H1 (cell line): ENCODE measurements around the gene NID2. TPM values are rescaled to one million over a fixed set of nuclear protein-coding genes. Genes with fewer than 3 reads are reported as not detected.

ENCODE experiments used
- CTCF ChIA-PET: fragments of 300-600 bp; sonication (Branson Sonifier 250); formaldehyde crosslinking; loops from one replicate; lab custom pipeline; 2021; ENCODE audit not compliant: partially characterized antibody; lab: Charles Lee
- POLR2A ChIA-PET: fragments of 300-600 bp; sonication (Branson Sonifier 250); formaldehyde crosslinking; loops from one replicate; lab custom pipeline; 2021; ENCODE audit warnings: inconsistent platforms; ENCODE audit not compliant: partially characterized antibody; lab: Charles Lee
- DNase-seq, 2 experiments: peaks; one replicate each; pipeline versions ENCODE4 v3.0.0 to v3.0.0-alpha.2; 2010 to 2022; ENCODE audit warnings: low spot score in 2 of 2, low read depth in 1 of 2, mixed read lengths in 1 of 2
- FAIRE-seq: peaks from 2 replicates; lab custom pipeline; 2011; peaks lifted over from hg19 to GRCh38; lab: Jason Lieb, UNC
- H2AFZ ChIP-seq: 2 replicates; pipeline ENCODE4 v1.8.1; 2012; ENCODE audit warnings: low read length, inconsistent platforms
- H2AK5ac ChIP-seq: 2 replicates; pipeline ENCODE4 v1.6.1; 2013; ENCODE audit warnings: low read depth, low read length
- H2BK120ac ChIP-seq: replicated peaks from 2 replicates; pipeline ENCODE3; 2013; ENCODE audit warnings: low read depth, low read length, inconsistent platforms
- H2BK12ac ChIP-seq: 2 replicates; pipeline ENCODE4 v1.6.1; 2013; ENCODE audit warnings: low read depth, low read length
- H2BK15ac ChIP-seq: 2 replicates; pipeline ENCODE4 v1.6.1; 2013; ENCODE audit warnings: low read length
- H2BK20ac ChIP-seq: 2 replicates; pipeline ENCODE4 v1.6.1; 2013; ENCODE audit warnings: low read length
- H2BK5ac ChIP-seq: 2 replicates; pipeline ENCODE4 v1.6.1; 2013; ENCODE audit warnings: low read depth, low read length
- H3K14ac ChIP-seq: 2 replicates; pipeline ENCODE4 v1.6.1; 2013; ENCODE audit warnings: inconsistent platforms; ENCODE audit not compliant: insufficient read length
- H3K18ac ChIP-seq: 2 replicates; pipeline ENCODE4 v1.6.1; 2013; ENCODE audit warnings: low read length; ENCODE audit errors: extremely low read depth
- H3K23ac ChIP-seq: 2 replicates; pipeline ENCODE4 v1.6.1; 2013; ENCODE audit warnings: inconsistent platforms; ENCODE audit not compliant: insufficient read length
- H3K23me2 ChIP-seq: 2 replicates; pipeline ENCODE4 v1.6.1; 2013; ENCODE audit warnings: low read depth, low read length
- H3K27ac ChIP-seq: 2 replicates; pipeline ENCODE4 v1.6.1; 2011; ENCODE audit warnings: low read depth, low read length, inconsistent platforms
- H3K27me3 ChIP-seq, 4 experiments: replicated peaks in 1 of 4; 1 replicate in 1 of 4; 2 replicates in 3 of 4; pipeline versions ENCODE4 v1.6.1 to v1.8.1; 2011 to 2013; ENCODE audit warnings: low read length in 3 of 4, mild to moderate bottlenecking in 3 of 4, inconsistent platforms in 2 of 4, mixed read lengths in 2 of 4, moderate library complexity in 1 of 4; ENCODE audit not compliant: control insufficient read depth in 3 of 4, insufficient read depth in 3 of 4; ENCODE audit errors: extremely low read depth in 1 of 4
- H3K36me3 ChIP-seq, 4 experiments: 2 replicates each; pipeline versions ENCODE4 v1.6.1 to v1.8.1; 2011 to 2013; ENCODE audit warnings: mild to moderate bottlenecking in 4 of 4, low read length in 3 of 4, moderate library complexity in 2 of 4, control low read depth in 1 of 4, inconsistent platforms in 1 of 4; ENCODE audit not compliant: insufficient read depth in 4 of 4, control insufficient read depth in 2 of 4
- H3K4ac ChIP-seq: replicated peaks from 2 replicates; pipeline ENCODE3; 2013; ENCODE audit warnings: low read length, low read depth, mixed read lengths, inconsistent platforms; ENCODE audit not compliant: insufficient read length
- H3K4me1 ChIP-seq, 4 experiments: replicated peaks in 1 of 4; 1 replicate in 1 of 4; 2 replicates in 3 of 4; pipeline versions ENCODE4 v1.6.1 to v1.8.1; 2011 to 2013; ENCODE audit warnings: low read length in 3 of 4, inconsistent platforms in 2 of 4, mixed read lengths in 1 of 4; ENCODE audit not compliant: insufficient read depth in 4 of 4, control insufficient read depth in 3 of 4
- H3K4me2 ChIP-seq, 2 experiments: 2 replicates each; pipeline versions ENCODE4 v1.6.1 to v1.8.1; 2011 to 2013; ENCODE audit warnings: low read depth in 2 of 2, low read length in 2 of 2, control low read depth in 1 of 2, inconsistent platforms in 1 of 2, mild to moderate bottlenecking in 1 of 2; ENCODE audit not compliant: insufficient read depth in 1 of 2
- H3K4me3 ChIP-seq, 4 experiments: fragments of 200-600, 300-600 bp in 1 of 4; sonication (generic), shearing (Covaris generic), sonication (Bioruptor Twin) in 1 of 4; 2 replicates each; pipeline versions ENCODE4 v1.5.1 to v1.8.1; 2011 to 2016; ENCODE audit warnings: low read length in 4 of 4, low read depth in 3 of 4, control low read depth in 2 of 4, inconsistent platforms in 2 of 4, mild to moderate bottlenecking in 2 of 4, mixed read lengths in 1 of 4, moderate library complexity in 1 of 4; ENCODE audit not compliant: insufficient read depth in 2 of 4; ENCODE audit errors: extremely low read depth in 1 of 4
- H3K56ac ChIP-seq: replicated peaks from 2 replicates; pipeline ENCODE3; 2013; ENCODE audit warnings: low read depth, mild to moderate bottlenecking, mixed read lengths, low read length, inconsistent platforms; ENCODE audit not compliant: insufficient read length
- H3K79me1 ChIP-seq: 2 replicates; pipeline ENCODE4 v1.6.1; 2013; ENCODE audit warnings: low read depth, low read length, control low read depth
- H3K79me2 ChIP-seq, 2 experiments: 2 replicates each; pipeline versions ENCODE4 v1.6.1 to v1.8.1; 2012 to 2013; ENCODE audit warnings: low read length in 2 of 2, mild to moderate bottlenecking in 2 of 2, inconsistent platforms in 1 of 2; ENCODE audit not compliant: insufficient read depth in 2 of 2, control insufficient read depth in 1 of 2
- H3K9ac ChIP-seq, 4 experiments: replicated peaks in 1 of 4; 1 replicate in 1 of 4; 2 replicates in 3 of 4; pipeline versions ENCODE4 v1.6.1 to v1.8.1; 2011 to 2013; ENCODE audit warnings: low read depth in 3 of 4, low read length in 3 of 4, control low read depth in 2 of 4, mild to moderate bottlenecking in 2 of 4, moderate library complexity in 2 of 4, inconsistent platforms in 1 of 4; ENCODE audit errors: extremely low read depth in 1 of 4
- H3K9me3 ChIP-seq, 2 experiments: 2 replicates each; pipeline versions ENCODE4 v1.6.1 to v1.8.1; 2012 to 2013; ENCODE audit warnings: mild to moderate bottlenecking in 2 of 2, moderate library complexity in 2 of 2, control low read depth in 1 of 2, inconsistent platforms in 1 of 2, low read depth in 1 of 2, low read length in 1 of 2, mixed read lengths in 1 of 2; ENCODE audit not compliant: insufficient read depth in 2 of 2
- H4K20me1 ChIP-seq, 2 experiments: replicated peaks in 1 of 2; 2 replicates each; pipeline versions ENCODE3 to v1.8.1; 2011 to 2013; ENCODE audit warnings: inconsistent platforms in 2 of 2, low read length in 2 of 2, mild to moderate bottlenecking in 1 of 2; ENCODE audit not compliant: insufficient read depth in 2 of 2, control insufficient read depth in 1 of 2
- H4K5ac ChIP-seq: 2 replicates; pipeline ENCODE4 v1.6.1; 2013; ENCODE audit warnings: low read length, low read depth, mixed read lengths, inconsistent platforms; ENCODE audit not compliant: insufficient read length
- H4K8ac ChIP-seq: 2 replicates; pipeline ENCODE4 v1.8.0; 2013; ENCODE audit warnings: mild to moderate bottlenecking, moderate library complexity, low read length, inconsistent platforms; ENCODE audit not compliant: insufficient read depth; ENCODE audit errors: extremely low read depth
- H4K91ac ChIP-seq: replicated peaks from 2 replicates; pipeline ENCODE3; 2013; ENCODE audit warnings: low read length, mixed read lengths, inconsistent platforms; ENCODE audit not compliant: insufficient read length
- ASH2L ChIP-seq: fragments of 200-600, 300-600 bp; sonication (generic); IDR thresholded peaks from one replicate; pipeline ENCODE4 v1.7.1; 2017; ENCODE audit warnings: low read length
- BCL11A ChIP-seq, 2 experiments: IDR thresholded peaks; one replicate each; pipeline ENCODE4 v1.6.1; 2011; ENCODE audit warnings: low read depth in 2 of 2, low read length in 2 of 2, mild to moderate bottlenecking in 2 of 2
- CHD2 ChIP-seq: IDR thresholded peaks from 2 replicates; pipeline ENCODE4 v1.6.1; 2012; ENCODE audit warnings: low read length, improper control_type of control experiment
- EP300 ChIP-seq, 2 experiments: IDR thresholded peaks; 1 replicate in 1 of 2; 2 replicates in 1 of 2; pipeline ENCODE4 v1.6.1; 2011 to 2012; ENCODE audit warnings: low read depth in 2 of 2, low read length in 2 of 2, mild to moderate bottlenecking in 2 of 2, borderline replicate concordance in 1 of 2, inconsistent platforms in 1 of 2, moderate library complexity in 1 of 2
- GTF2F1 ChIP-seq: IDR thresholded peaks from 2 replicates; pipeline ENCODE4 v1.6.1; 2012; ENCODE audit warnings: low read depth, low read length, improper control_type of control experiment, borderline replicate concordance
- JUND ChIP-seq: IDR thresholded peaks from 2 replicates; pipeline ENCODE4 v1.6.1; 2011; ENCODE audit warnings: mild to moderate bottlenecking, improper control_type of control experiment, low read length
- NRF1 ChIP-seq: IDR thresholded peaks from 2 replicates; pipeline ENCODE4 v1.6.1; 2011; ENCODE audit warnings: mild to moderate bottlenecking, low read depth, low read length, improper control_type of control experiment
- PHF8 ChIP-seq: fragments of 200-600 bp; sonication (generic); conservative IDR thresholded peaks from 2 replicates; pipeline ENCODE4 v1.7.1; 2012; ENCODE audit warnings: low read depth, mild to moderate bottlenecking, inconsistent platforms, low read length, moderate library complexity
- RBBP5 ChIP-seq: IDR thresholded peaks from 2 replicates; pipeline ENCODE4 v1.7.1; 2012; ENCODE audit warnings: low read depth, mild to moderate bottlenecking, inconsistent platforms, low read length, moderate library complexity, borderline replicate concordance
- RNF2 ChIP-seq: fragments of 200-900, 300-1000 bp; sonication (generic); IDR thresholded peaks from 2 replicates; pipeline ENCODE4 v1.7.1; 2016; ENCODE audit warnings: borderline replicate concordance, low read depth, mild to moderate bottlenecking, antibody characterized with exemption, low read length; ENCODE audit not compliant: poor library complexity, severe bottlenecking; ENCODE audit errors: missing control alignments
- SP2 ChIP-seq: IDR thresholded peaks from 2 replicates; pipeline ENCODE4 v1.6.1; 2012; ENCODE audit warnings: mild to moderate bottlenecking, low read length, inconsistent platforms
- TAF7 ChIP-seq: optimal IDR thresholded peaks from 2 replicates; pipeline ENCODE3; 2011; ENCODE audit warnings: low read depth, mild to moderate bottlenecking, inconsistent platforms, low read length, moderate library complexity, borderline replicate concordance
- TCF12 ChIP-seq: IDR thresholded peaks from 2 replicates; pipeline ENCODE4 v1.6.1; 2011; ENCODE audit warnings: low read depth, mild to moderate bottlenecking, low read length
- ZNF274 ChIP-seq: IDR thresholded peaks from 2 replicates; pipeline ENCODE4 v1.7.0; 2012; ENCODE audit warnings: low read length, borderline replicate concordance; ENCODE audit errors: extremely low read depth
- WGBS, 2 experiments: shearing (Covaris generic) in 1 of 2; methylation state at CpG; one replicate each; pipeline versions ENCODE4 v1.1.6 to v1.1.7; 2013 to 2015; ENCODE audit warnings: low lambda C conversion rate in 2 of 2, mixed read lengths in 2 of 2, inconsistent platforms in 1 of 2, low coverage in 1 of 2, missing lambda C conversion rate in 1 of 2; ENCODE audit not compliant: insufficient replicate concordance in 2 of 2, insufficient coverage in 1 of 2, insufficient read length in 1 of 2; ENCODE audit errors: extremely low coverage in 1 of 2, missing lambda C conversion rate in 1 of 2; 5-methylcytosine and 5-hydroxymethylcytosine counted together
- polyA plus RNA-seq, 7 experiments: library from polyadenylated mRNA; depleted of rRNA in 3 of 7; stranded (reverse) in 5 of 7; unstranded in 2 of 7; fragments of >200 nt in 5 of 7; fragments of 200-250 nt in 2 of 7; gene quantifications; 1 replicate in 5 of 7; 2 replicates in 1 of 7; 4 replicates in 1 of 7; pipeline versions ENCODE4 v1.2.1 to v1.2.3, GENCODE V29; 2011 to 2013; ENCODE audit warnings: missing spikeins in 2 of 7, mixed read lengths in 2 of 7
- total RNA-seq: library from RNA; stranded (reverse); fragmentation: NEBNext Ultra II Directional; extraction: Animal tissue kit (Norgen Biotek cat#: 25700); gene quantifications from 2 replicates; pipeline ENCODE4 v1.2.1, GENCODE V29; 2021

The NID2 gene
- total and polyA plus RNA-seq, 2 of the 8 experiments (the other 6 are each of a cell fraction or from before 2014, with no cell fraction given) = 6.1 to 12.6 TPM

- Histone ChIP-seq H2BK12ac (no peak overlapping the region), H2BK120ac (no peak overlapping the region)
- no peak for FAIRE-seq
- TF ChIP-seq ZNF274 = no peak
- TF ChIP-seq RBBP5 = no peak
- TF ChIP-seq JUND = no peak
- TF ChIP-seq NRF1 = no peak
- no peak for TF ChIP-seq SP2
- no peak for TF ChIP-seq CHD2
- TF ChIP-seq RNF2 = no peak
- no peak for TF ChIP-seq BCL11A (IDR thresholded peaks at IDR 0.05; ENCODE audit: low read depth in 2 of 2, low read length in 2 of 2)
- TF ChIP-seq PHF8 = no peak
- no peak for TF ChIP-seq EP300 (IDR thresholded peaks at IDR 0.05; ENCODE audit: borderline replicate concordance in 1 of 2, low read depth in 2 of 2, low read length in 2 of 2)
- no peak for TF ChIP-seq ASH2L
- no peak for TF ChIP-seq GTF2F1
- no peak for TF ChIP-seq TCF12
- no peak for TF ChIP-seq TAF7
Measured at GRCh38 chr14:52011523-52011922, 57.3 kb downstream of the NID2 start.

More at GRCh38 chr14:52011523-52011922, 57.3 kb downstream of the NID2 start:
- Histone ChIP-seq H3K4me3 (no peak overlapping the region), H3K23me2 (no peaks in the 10 kb centered on the region), H3K23ac (no peak overlapping the region), H3K27ac (no peak overlapping the region), H3K27me3 (no peaks in the 10 kb centered on the region), H3K18ac (no peak overlapping the region), H4K91ac (no peak overlapping the region), H4K5ac (no peak overlapping the region), H4K8ac (no peak overlapping the region), H3K9me3 (no peaks in the 10 kb centered on the region; a peak in 1 of 4 replicates), H2BK20ac (no peak overlapping the region), H4K20me1 (peaks cover 3 to 4% of the 10 kb centered on the region in 2 experiments), H3K9ac (no peak overlapping the region), H3K4ac (no peak overlapping the region), H2BK5ac (no peak overlapping the region), H3K56ac (no peak overlapping the region), H3K79me1 (no peaks in the 10 kb centered on the region), H2BK15ac (no peak overlapping the region), H3K79me2 (no peaks in the 10 kb centered on the region), H3K4me1 (peaks cover 2 to 12% (median 10%) of the 10 kb centered on the region in 4 experiments; a peak in 6 of 7 replicates), H2AK5ac (no peak overlapping the region), H3K14ac (no peak overlapping the region), H3K36me3 (peaks cover 11 to 55% (median 33%) of the 10 kb centered on the region in 4 experiments), H2AFZ (no peak overlapping the region), H3K4me2 (no peak overlapping the region)
- no peak for DNase-seq
- CTCF ChIA-PET = interaction anchor here (1.5 to 3.8 kb wide), 2 partner anchors 17 to 33 kb away, joined by 5 to 18 read pairs; no protein-coding TSS in a partner anchor
- WGBS, 2 experiments = 97% methylated on average over 9 of the region's 9 CpGs; no CpG with 5 or more reads in 1 of the 2 experiments
- POLR2A ChIA-PET = interaction anchor here (1.3 kb wide), 1 partner anchor 9 kb away, joined by 7 read pairs; no protein-coding TSS in a partner anchor
